Astrocyte (in vitro differentiated cells and primary cell): ENCODE measurements around the gene ANKUB1. TPM values are rescaled to one million over a fixed set of nuclear protein-coding genes. Genes with fewer than 3 reads are reported as not detected.

Experiments used
- DNase-seq: peaks from one replicate; pipeline ENCODE4 v3.0.0-alpha.2; 2010; ENCODE audit warnings: low read depth
- FAIRE-seq: peaks from 2 replicates; lab custom pipeline; 2011; peaks lifted over from hg19 to GRCh38; lab: Jason Lieb, UNC
- H2AFZ ChIP-seq: 2 replicates; pipeline ENCODE4 v1.6.0; 2012; ENCODE audit warnings: low read depth, low read length, inconsistent platforms
- H3K27ac ChIP-seq: 2 replicates; pipeline ENCODE4 v1.5.1; 2011; ENCODE audit warnings: low read depth, low read length, inconsistent platforms
- H3K27me3 ChIP-seq: 2 replicates; pipeline ENCODE4 v1.6.0; 2011; ENCODE audit warnings: low read length, inconsistent platforms; ENCODE audit not compliant: insufficient read depth
- H3K36me3 ChIP-seq: 2 replicates; pipeline ENCODE4 v1.5.1; 2011; ENCODE audit warnings: low read length, inconsistent platforms; ENCODE audit not compliant: insufficient read depth
- H3K4me1 ChIP-seq: 2 replicates; pipeline ENCODE4 v1.5.1; 2011; ENCODE audit warnings: low read length, inconsistent platforms; ENCODE audit not compliant: insufficient read depth
- H3K4me2 ChIP-seq: 2 replicates; pipeline ENCODE4 v1.6.0; 2012; ENCODE audit warnings: low read length, inconsistent platforms
- H3K4me3 ChIP-seq: 2 replicates; pipeline ENCODE4 v1.5.1; 2011; ENCODE audit warnings: low read depth, mild to moderate bottlenecking, low read length, inconsistent platforms; ENCODE audit not compliant: insufficient read depth
- H3K79me2 ChIP-seq: 2 replicates; pipeline ENCODE4 v1.6.0; 2012; ENCODE audit warnings: mild to moderate bottlenecking, low read length, inconsistent platforms; ENCODE audit not compliant: insufficient read depth
- H3K9ac ChIP-seq: 2 replicates; pipeline ENCODE4 v1.6.0; 2012; ENCODE audit warnings: mild to moderate bottlenecking, low read length, inconsistent platforms
- H3K9me3 ChIP-seq: 2 replicates; pipeline ENCODE4 v1.5.1; 2012; ENCODE audit warnings: low read depth, mild to moderate bottlenecking, low read length, inconsistent platforms; ENCODE audit not compliant: insufficient read depth
- H4K20me1 ChIP-seq: 2 replicates; pipeline ENCODE4 v1.6.0; 2012; ENCODE audit warnings: low read length, inconsistent platforms; ENCODE audit not compliant: insufficient read depth
- H3K27ac Mint-ChIP-seq: one replicate; pipeline ENCODE4 v1.8.0; 2021; ENCODE audit warnings: mild to moderate bottlenecking, mixed read lengths; ENCODE audit not compliant: unreplicated experiment
- H3K27me3 Mint-ChIP-seq: one replicate; pipeline ENCODE4 v1.8.0; 2021; ENCODE audit warnings: low read depth, mixed read lengths; ENCODE audit not compliant: unreplicated experiment
- H3K36me3 Mint-ChIP-seq: one replicate; pipeline ENCODE4 v1.8.0; 2021; ENCODE audit warnings: low read depth, mixed read lengths; ENCODE audit not compliant: unreplicated experiment
- H3K4me1 Mint-ChIP-seq: one replicate; pipeline ENCODE4 v1.8.0; 2021; ENCODE audit warnings: low read depth, mixed read lengths; ENCODE audit not compliant: unreplicated experiment
- H3K4me3 Mint-ChIP-seq: one replicate; pipeline ENCODE4 v1.8.0; 2021; ENCODE audit warnings: mild to moderate bottlenecking, moderate library complexity, mixed read lengths; ENCODE audit not compliant: unreplicated experiment
- H3K9me3 Mint-ChIP-seq: one replicate; pipeline ENCODE4 v1.8.0; 2021; ENCODE audit warnings: mild to moderate bottlenecking, mixed read lengths; ENCODE audit not compliant: unreplicated experiment
- EZH2 ChIP-seq: IDR thresholded peaks from 2 replicates; pipeline ENCODE4 v1.6.1; 2012; ENCODE audit warnings: mild to moderate bottlenecking, low read length, inconsistent platforms; ENCODE audit not compliant: insufficient read depth
- total RNA-seq: library from RNA; stranded (reverse); gene quantifications from 2 replicates; pipeline ENCODE4 v1.2.1, GENCODE V29; 2021
- TF ChIP-seq, protein P1 (sequence below): IDR thresholded peaks from 2 replicates; pipeline ENCODE4 v1.5.1; 2011; ENCODE audit warnings: low read depth, mild to moderate bottlenecking, inconsistent platforms, low read length, moderate library complexity; ENCODE audit not compliant: insufficient read depth

Gene ANKUB1
- total RNA-seq, 1 donor from 2014 or later: not detected

DNA sequence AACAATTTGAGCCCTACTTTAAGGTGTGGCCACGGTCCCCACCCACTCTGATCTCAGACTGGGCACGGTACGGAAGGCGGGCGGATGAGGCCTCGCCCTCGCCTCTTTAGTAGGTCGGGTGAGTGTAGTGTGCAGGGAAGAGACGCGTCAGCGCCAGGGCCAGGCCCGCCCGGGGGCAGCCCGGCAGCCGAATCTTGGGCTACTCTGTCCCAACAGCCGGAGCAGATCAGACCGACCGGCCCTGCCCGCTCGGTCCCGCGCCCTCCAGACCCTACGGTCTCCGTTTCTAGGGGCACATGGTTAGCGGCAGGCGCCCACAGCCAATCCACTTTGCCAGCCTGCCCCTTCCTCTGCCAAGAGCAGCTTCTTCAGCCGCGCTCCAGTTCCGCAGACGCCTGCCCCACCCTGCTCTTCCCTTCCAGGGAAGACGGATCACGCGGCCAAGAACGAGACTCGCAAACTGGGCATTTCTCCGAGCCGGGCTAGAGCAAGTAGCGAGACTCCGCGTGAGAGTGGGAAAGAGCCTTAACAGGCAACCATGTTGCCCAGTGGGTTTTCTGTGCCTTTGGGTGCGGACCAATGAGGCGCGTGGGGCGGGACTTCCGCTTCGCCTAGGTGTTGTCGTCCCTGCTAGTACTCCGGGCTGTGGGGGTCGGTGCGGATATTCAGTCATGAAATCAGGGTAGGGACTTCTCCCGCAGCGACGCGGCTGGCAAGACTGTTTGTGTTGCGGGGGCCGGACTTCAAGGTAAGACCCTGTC, 20.4 kb upstream of the ANKUB1 start, which contains the start of gene RNF13:
Gene RNF13, plus strand, starts transcription at position 610 of the 761 bp plus-strand sequence. CDS start 32,812 bp downstream, outside the sequence.
- Histone ChIP-seq H3K9ac (peak within 1 kb of the TSS; percentile 89), H2AFZ (peak within 1 kb of the TSS; percentile 98), H4K20me1 (peaks cover 40% of the 10 kb centered on the region), H3K9me3 (no peaks in the 10 kb centered on the region), H3K4me1 (peaks cover 18% of the 10 kb centered on the region), H3K4me2 (peak within 1 kb of the TSS; percentile 93), H3K4me3 (peak within 1 kb of the TSS; percentile 89), H3K79me2 (peaks cover 45% of the 10 kb centered on the region), H3K36me3 (no peaks in the 10 kb centered on the region), H3K27ac (peak within 1 kb of the TSS; percentile 94), H3K27me3 (no peaks in the 10 kb centered on the region)
- H3K36me3 Mint-ChIP-seq: no peaks in the 10 kb centered on the region
- DNase-seq (peak; percentile 88), FAIRE-seq (no peak)
- H3K27me3 Mint-ChIP-seq: no peaks in the 10 kb centered on the region
- TF ChIP-seq, protein P1, sequence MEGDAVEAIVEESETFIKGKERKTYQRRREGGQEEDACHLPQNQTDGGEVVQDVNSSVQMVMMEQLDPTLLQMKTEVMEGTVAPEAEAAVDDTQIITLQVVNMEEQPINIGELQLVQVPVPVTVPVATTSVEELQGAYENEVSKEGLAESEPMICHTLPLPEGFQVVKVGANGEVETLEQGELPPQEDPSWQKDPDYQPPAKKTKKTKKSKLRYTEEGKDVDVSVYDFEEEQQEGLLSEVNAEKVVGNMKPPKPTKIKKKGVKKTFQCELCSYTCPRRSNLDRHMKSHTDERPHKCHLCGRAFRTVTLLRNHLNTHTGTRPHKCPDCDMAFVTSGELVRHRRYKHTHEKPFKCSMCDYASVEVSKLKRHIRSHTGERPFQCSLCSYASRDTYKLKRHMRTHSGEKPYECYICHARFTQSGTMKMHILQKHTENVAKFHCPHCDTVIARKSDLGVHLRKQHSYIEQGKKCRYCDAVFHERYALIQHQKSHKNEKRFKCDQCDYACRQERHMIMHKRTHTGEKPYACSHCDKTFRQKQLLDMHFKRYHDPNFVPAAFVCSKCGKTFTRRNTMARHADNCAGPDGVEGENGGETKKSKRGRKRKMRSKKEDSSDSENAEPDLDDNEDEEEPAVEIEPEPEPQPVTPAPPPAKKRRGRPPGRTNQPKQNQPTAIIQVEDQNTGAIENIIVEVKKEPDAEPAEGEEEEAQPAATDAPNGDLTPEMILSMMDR: no peak
- TF ChIP-seq EZH2: no peak
- H3K4me3 Mint-ChIP-seq: peak within 1 kb of the TSS; percentile 94
- peaks cover 33% of the 10 kb centered on the region for H3K4me1 Mint-ChIP-seq
- peak within 1 kb of the TSS; percentile 98 for H3K27ac Mint-ChIP-seq
- H3K9me3 Mint-ChIP-seq: no peaks in the 10 kb centered on the region

DNA sequence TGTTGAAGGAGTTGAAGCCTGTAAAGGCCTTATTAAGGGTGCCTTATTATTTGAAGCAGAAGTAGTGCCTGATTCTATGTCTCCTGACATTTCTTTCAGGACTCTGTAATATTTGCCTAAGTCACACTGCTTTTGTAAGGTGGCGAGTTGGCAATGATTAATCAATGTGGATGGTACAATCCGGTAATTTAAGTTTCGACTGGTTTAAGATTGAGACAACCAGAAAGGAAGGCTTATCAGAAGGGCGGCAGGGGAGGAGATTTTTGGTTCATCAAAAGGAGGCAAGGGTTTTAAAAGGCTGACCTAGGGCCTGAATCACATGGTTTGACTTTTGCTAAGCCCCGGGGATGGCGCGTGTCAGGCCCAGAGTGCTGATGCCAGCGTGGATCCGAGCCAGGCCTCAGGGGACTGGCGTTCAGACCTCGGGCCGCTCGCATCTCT, 19.8 kb upstream of the ANKUB1 start:
- Histone ChIP-seq H3K9ac (peak overlapping the region; percentile 89), H3K27ac (peak overlapping the region; percentile 94)
- no peak for FAIRE-seq

More for the DNA sequence above, 19.8 kb upstream of the ANKUB1 start:
- peaks cover 18% of the 10 kb centered on the region for H3K4me1 ChIP-seq
- peak overlapping the region; percentile 89 for H3K4me3 ChIP-seq
- H3K4me2 ChIP-seq: peak overlapping the region; percentile 93
- Mint-ChIP-seq H3K27ac (peak overlapping the region; percentile 98), H3K27me3 (no peaks in the 10 kb centered on the region), H3K4me3 (peak overlapping the region; percentile 94), H3K36me3 (no peaks in the 10 kb centered on the region), H3K4me1 (peaks cover 31% of the 10 kb centered on the region), H3K9me3 (no peaks in the 10 kb centered on the region)
- H3K79me2 ChIP-seq: peaks cover 39% of the 10 kb centered on the region
- H3K9me3 ChIP-seq: no peaks in the 10 kb centered on the region
- TF ChIP-seq, protein P1: no peak
- peaks cover 34% of the 10 kb centered on the region for H4K20me1 ChIP-seq
- peak overlapping the region; percentile 98 for H2AFZ ChIP-seq
- no peaks in the 10 kb centered on the region for H3K36me3 ChIP-seq
- H3K27me3 ChIP-seq: no peaks in the 10 kb centered on the region
- DNase-seq: no peak
